ENCODE results near the gene SYNJ2.

Gene SYNJ2

DNA sequence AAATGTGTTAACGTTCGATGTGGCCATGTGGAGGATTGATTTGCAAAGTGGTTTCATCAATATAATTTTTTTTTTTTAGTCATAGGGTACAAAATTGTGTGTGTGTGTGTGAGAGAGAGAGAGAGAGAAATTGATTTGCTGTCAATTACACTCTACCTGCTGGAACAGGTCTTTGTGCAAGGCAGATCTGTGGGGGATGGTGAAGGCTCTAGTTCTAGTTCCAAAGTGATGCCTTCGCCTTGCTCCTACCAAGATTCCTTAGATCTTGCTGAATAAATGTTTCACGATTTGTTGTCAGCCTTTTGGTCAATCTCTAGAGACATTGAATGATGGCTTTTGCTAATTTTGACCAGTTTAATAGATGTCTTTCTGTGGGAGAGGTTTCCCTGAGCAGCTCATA, 121.6 kb downstream of the SYNJ2 start:
- Histone ChIP-seq H3K27ac (ENCODE audit: low read depth, low read length) (no peak overlapping the region), H3K27me3 (ENCODE audit: control insufficient read depth, insufficient read depth, low read length) (no peaks in the 10 kb centered on the region), H3K36me3 (ENCODE audit: control insufficient read depth, insufficient read depth, low read length) (no peaks in the 10 kb centered on the region), H3K4me3 (ENCODE audit: low read length) (no peak overlapping the region), H3K9ac (ENCODE audit: low read length) (no peak overlapping the region), H3K4me1 (ENCODE audit: control insufficient read depth, insufficient read depth, low read length) (no peaks in the 10 kb centered on the region)

DNA sequence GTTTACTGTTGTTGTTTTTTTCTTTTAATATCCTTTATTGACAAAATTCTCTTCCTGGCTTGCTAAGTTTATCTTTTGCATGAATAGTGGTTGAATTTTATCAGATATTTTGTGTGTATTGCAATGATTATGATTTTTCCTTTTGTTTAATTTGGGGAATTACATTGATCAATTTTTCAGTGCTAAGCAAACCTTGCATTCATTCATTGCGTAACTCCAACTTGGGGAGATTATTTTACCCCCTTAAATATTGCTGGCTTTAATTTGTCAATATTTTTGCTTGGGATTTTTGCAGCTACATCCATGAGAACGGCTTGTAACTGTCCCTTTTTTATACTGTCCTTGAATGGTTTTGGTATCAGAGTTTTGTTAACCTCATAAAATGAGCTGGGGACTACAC, 123.0 kb downstream of the SYNJ2 start:
- Histone ChIP-seq H3K36me3 (ENCODE audit: control insufficient read depth, insufficient read depth, low read length) (no peaks in the 10 kb centered on the region), H3K27me3 (ENCODE audit: control insufficient read depth, insufficient read depth, low read length) (no peaks in the 10 kb centered on the region), H3K4me3 (ENCODE audit: low read length) (no peak overlapping the region), H3K4me1 (ENCODE audit: control insufficient read depth, insufficient read depth, low read length) (no peaks in the 10 kb centered on the region), H3K27ac (ENCODE audit: low read depth, low read length) (no peak overlapping the region), H3K9ac (ENCODE audit: low read length) (no peak overlapping the region)

DNA sequence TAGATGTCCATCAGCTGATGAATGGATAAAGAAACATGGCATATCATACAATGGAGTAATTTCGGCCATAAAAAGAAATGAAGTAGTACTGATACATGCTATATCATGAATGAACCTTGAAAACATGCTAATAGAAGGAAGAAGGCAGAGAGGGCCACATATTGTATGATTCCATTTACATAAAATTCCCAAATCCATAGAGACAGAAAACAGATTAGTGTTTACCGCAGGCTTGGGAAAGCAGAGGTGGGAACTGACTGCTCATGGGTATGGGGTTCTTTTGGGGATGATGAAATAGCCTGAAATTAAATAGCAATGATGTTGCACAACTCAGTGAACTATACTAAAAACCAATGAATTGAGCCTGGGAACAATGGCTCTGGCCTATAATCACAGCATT, 128.1 kb downstream of the SYNJ2 start:
- no peak overlapping the region for H3K9ac ChIP-seq (ENCODE audit: low read length)
- H3K36me3 ChIP-seq (ENCODE audit: control insufficient read depth, insufficient read depth, low read length) = no peaks in the 10 kb centered on the region
- no peaks in the 10 kb centered on the region for H3K27me3 ChIP-seq (ENCODE audit: control insufficient read depth, insufficient read depth, low read length)
- H3K4me1 ChIP-seq (ENCODE audit: control insufficient read depth, insufficient read depth, low read length) = no peaks in the 10 kb centered on the region
- no peak overlapping the region for H3K4me3 ChIP-seq (ENCODE audit: low read length)
- no peak overlapping the region for H3K27ac ChIP-seq (ENCODE audit: low read depth, low read length)

DNA sequence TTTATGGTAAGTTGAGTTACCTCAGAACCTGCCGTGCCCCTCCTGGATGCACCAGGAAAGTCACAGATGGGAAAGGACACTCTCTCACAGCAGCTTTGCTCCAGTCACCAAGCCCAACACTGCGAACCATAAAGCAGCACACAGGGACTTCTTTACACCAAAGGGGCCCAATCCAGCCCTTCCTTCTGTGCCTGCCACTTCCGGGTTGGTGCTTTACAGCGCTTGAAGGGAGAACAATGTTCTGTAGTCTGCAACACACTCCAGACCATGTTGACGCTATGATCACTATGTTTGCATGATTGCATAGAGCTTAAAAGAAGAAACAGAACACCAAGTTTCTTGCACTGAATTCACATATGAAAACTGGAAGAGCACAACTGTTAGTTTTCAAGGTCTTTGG, 129.3 kb downstream of the SYNJ2 start:
- H3K9ac ChIP-seq (ENCODE audit: low read length) = no peak overlapping the region
- no peaks in the 10 kb centered on the region for H3K36me3 ChIP-seq (ENCODE audit: control insufficient read depth, insufficient read depth, low read length)
- H3K27ac ChIP-seq (ENCODE audit: low read depth, low read length) = no peak overlapping the region
- H3K4me3 ChIP-seq (ENCODE audit: low read length) = no peak overlapping the region
- H3K27me3 ChIP-seq (ENCODE audit: control insufficient read depth, insufficient read depth, low read length) = no peaks in the 10 kb centered on the region
- H3K4me1 ChIP-seq (ENCODE audit: control insufficient read depth, insufficient read depth, low read length) = no peaks in the 10 kb centered on the region

DNA sequence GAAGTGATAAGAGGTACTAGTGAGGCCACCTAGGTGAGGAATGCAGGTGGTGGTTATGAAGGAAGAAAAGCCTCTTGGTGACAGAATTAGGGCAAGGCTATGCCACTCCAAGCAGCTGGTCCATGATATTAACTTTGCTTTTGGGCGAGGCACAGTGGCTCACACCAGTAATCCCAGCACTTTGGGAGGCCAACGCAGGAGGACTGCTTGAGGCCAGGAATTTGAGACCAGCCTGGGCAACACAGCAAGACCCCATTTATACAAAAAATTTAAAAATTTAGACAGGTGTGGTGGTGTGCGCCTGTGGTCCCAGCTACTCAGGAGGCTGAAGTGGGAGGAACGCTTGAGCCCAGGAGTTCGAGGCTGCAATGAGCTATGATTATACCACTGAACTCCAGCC, 130.3 kb downstream of the SYNJ2 start:
- Histone ChIP-seq H3K4me3 (ENCODE audit: low read length) (no peak overlapping the region), H3K27ac (ENCODE audit: low read depth, low read length) (no peak overlapping the region), H3K4me1 (ENCODE audit: control insufficient read depth, insufficient read depth, low read length) (no peaks in the 10 kb centered on the region), H3K9ac (ENCODE audit: low read length) (no peak overlapping the region), H3K36me3 (ENCODE audit: control insufficient read depth, insufficient read depth, low read length) (no peaks in the 10 kb centered on the region), H3K27me3 (ENCODE audit: control insufficient read depth, insufficient read depth, low read length) (no peaks in the 10 kb centered on the region)

DNA sequence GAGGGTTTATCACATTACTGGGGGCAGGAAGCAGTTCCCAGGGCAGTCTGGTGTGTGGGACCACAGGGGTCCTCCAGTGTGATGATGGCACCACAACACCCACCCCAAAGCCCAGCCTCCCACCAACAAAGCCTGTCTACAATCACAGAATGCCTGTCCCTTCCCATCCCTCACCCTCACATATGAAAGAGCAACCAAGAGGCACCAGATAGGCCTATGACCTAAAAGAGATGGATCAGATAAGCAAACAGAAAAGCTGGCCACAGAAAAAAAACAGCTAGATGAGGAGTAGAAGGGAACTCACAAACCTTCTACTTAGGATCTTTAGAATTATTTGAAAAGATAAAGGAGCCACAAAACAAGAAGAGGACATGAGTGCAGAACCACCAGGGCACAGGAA, 132.1 kb downstream of the SYNJ2 start:
- peaks cover 3% of the 10 kb centered on the region for H3K36me3 ChIP-seq (ENCODE audit: control insufficient read depth, insufficient read depth, low read length)
- H3K27me3 ChIP-seq (ENCODE audit: control insufficient read depth, insufficient read depth, low read length) = no peaks in the 10 kb centered on the region
- no peak overlapping the region for H3K9ac ChIP-seq (ENCODE audit: low read length)
- no peaks in the 10 kb centered on the region for H3K4me1 ChIP-seq (ENCODE audit: control insufficient read depth, insufficient read depth, low read length)
- H3K4me3 ChIP-seq (ENCODE audit: low read length) = no peak overlapping the region
- no peak overlapping the region for H3K27ac ChIP-seq (ENCODE audit: low read depth, low read length)

DNA sequence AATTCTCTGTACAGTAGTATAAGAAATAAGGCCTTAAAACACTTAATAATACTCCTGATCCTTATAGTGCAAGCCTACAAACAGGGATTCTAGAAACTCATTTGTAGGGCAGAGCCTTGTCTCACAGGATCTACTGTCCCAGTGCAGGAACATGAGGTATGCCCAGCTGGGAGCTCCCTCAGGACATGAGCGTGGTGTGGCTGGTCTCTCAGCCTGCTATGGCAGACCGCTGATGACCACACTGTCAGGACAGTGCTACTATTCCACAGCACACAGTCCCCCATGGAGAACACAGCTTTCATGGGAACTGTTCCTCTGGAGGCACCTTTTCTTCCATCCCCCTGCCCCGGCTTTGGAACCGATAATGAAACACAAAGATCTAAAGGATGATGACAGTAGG, 133.4 kb downstream of the SYNJ2 start:
- no peaks in the 10 kb centered on the region for H3K27me3 ChIP-seq (ENCODE audit: control insufficient read depth, insufficient read depth, low read length)
- H3K9ac ChIP-seq (ENCODE audit: low read length) = no peak overlapping the region
- peaks cover 3% of the 10 kb centered on the region for H3K36me3 ChIP-seq (ENCODE audit: control insufficient read depth, insufficient read depth, low read length)
- no peak overlapping the region for H3K4me3 ChIP-seq (ENCODE audit: low read length)
- no peak overlapping the region for H3K27ac ChIP-seq (ENCODE audit: low read depth, low read length)
- no peaks in the 10 kb centered on the region for H3K4me1 ChIP-seq (ENCODE audit: control insufficient read depth, insufficient read depth, low read length)

DNA sequence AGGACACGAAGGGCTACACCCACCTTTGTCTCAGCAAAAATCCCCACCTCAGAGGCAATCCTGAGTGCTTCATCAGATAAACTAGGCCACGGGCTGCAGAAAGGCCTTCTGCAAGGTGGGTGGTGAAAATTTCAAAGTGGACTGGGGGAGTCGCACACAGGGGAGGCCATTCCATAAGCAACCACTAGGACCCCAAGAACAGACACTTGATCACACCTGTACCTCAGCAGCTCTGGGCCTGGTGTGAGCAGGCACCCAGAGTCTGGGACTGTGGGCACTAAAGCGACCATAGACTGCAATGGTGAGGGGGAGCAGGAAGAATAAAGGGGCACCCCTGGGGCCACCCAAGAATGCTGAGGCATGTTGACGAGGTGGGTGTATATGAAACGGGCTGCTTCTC, 133.8 kb downstream of the SYNJ2 start:
- Histone ChIP-seq H3K36me3 (ENCODE audit: control insufficient read depth, insufficient read depth, low read length) (peaks cover 3% of the 10 kb centered on the region), H3K27me3 (ENCODE audit: control insufficient read depth, insufficient read depth, low read length) (no peaks in the 10 kb centered on the region)

DNA sequence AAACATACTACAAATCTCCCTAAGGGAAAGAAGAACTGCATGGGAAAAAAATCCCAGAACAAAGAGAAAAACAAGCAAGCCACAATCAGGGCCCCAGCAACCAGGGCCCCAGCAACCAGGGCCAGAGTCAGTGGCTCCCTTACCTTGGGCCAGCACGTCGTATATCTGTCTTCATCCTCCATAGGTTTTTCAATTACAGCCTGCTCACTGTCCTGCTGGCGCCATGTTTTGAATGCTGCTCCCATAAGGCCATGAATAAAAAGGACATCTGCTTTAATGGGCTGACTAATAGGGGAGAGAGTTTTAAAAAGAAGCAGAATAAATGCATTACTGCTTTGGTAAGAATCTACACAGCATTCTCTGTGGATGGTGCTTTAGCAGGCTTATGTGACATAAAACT, 137.2 kb downstream of the SYNJ2 start:
- Histone ChIP-seq H3K4me3 (ENCODE audit: low read length) (no peak overlapping the region), H3K36me3 (ENCODE audit: control insufficient read depth, insufficient read depth, low read length) (peaks cover 3% of the 10 kb centered on the region), H3K27ac (ENCODE audit: low read depth, low read length) (no peak overlapping the region), H3K27me3 (ENCODE audit: control insufficient read depth, insufficient read depth, low read length) (no peaks in the 10 kb centered on the region), H3K4me1 (ENCODE audit: control insufficient read depth, insufficient read depth, low read length) (no peaks in the 10 kb centered on the region), H3K9ac (ENCODE audit: low read length) (no peak overlapping the region)

More for the DNA sequence above, 133.8 kb downstream of the SYNJ2 start:
- Histone ChIP-seq H3K27ac (ENCODE audit: low read depth, low read length) (no peak overlapping the region), H3K4me3 (ENCODE audit: low read length) (no peak overlapping the region), H3K9ac (ENCODE audit: low read length) (no peak overlapping the region), H3K4me1 (ENCODE audit: control insufficient read depth, insufficient read depth, low read length) (no peaks in the 10 kb centered on the region)

DNA sequence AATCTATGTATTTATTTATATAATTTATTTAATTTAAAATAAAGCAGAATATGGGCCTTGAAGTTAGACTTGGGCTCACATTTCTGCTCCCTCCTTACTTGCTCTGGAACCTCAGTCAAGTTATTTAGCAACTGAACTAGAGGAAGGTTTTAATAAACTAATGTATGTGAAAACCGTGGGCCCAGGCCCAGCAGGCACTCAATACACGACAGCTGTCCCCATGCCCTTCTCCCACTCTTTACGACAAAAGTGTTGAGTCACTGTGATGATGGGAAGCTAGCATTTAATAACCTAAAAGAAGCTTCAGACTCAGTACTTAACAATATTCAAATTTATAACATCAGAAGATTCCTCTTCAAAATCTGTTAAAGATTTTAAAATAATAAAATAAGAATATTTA, 139.7 kb downstream of the SYNJ2 start:
- Histone ChIP-seq H3K4me3 (ENCODE audit: low read length) (no peak overlapping the region), H3K27ac (ENCODE audit: low read depth, low read length) (no peak overlapping the region), H3K36me3 (ENCODE audit: control insufficient read depth, insufficient read depth, low read length) (peaks cover 3% of the 10 kb centered on the region)

DNA sequence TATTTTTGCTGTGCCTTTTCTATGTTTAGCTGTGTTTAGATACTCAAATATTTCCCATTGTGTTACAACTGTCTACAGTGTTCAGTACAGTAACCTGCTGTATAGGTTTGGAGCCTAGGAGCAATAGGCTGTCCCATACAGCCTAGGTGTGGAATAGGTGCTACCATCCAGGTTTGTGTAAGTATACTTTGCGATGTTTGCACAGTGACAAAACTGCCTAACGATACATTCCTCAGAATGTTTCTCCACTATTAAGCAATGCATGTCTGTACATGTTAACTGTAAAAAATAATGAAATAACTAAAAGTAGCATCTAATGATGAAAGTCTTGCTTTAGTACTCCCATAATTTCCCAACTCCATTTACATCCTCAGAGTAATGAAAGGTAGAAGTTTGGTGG, 140.4 kb downstream of the SYNJ2 start:
- Histone ChIP-seq H3K27ac (ENCODE audit: low read depth, low read length) (no peak overlapping the region), H3K4me1 (ENCODE audit: control insufficient read depth, insufficient read depth, low read length) (no peaks in the 10 kb centered on the region), H3K27me3 (ENCODE audit: control insufficient read depth, insufficient read depth, low read length) (no peaks in the 10 kb centered on the region), H3K36me3 (ENCODE audit: control insufficient read depth, insufficient read depth, low read length) (peaks cover 2% of the 10 kb centered on the region), H3K4me3 (ENCODE audit: low read length) (no peak overlapping the region), H3K9ac (ENCODE audit: low read length) (no peak overlapping the region)

More for the DNA sequence above, 139.7 kb downstream of the SYNJ2 start:
- Histone ChIP-seq H3K9ac (ENCODE audit: low read length) (no peak overlapping the region), H3K27me3 (ENCODE audit: control insufficient read depth, insufficient read depth, low read length) (no peaks in the 10 kb centered on the region), H3K4me1 (ENCODE audit: control insufficient read depth, insufficient read depth, low read length) (no peaks in the 10 kb centered on the region)

DNA sequence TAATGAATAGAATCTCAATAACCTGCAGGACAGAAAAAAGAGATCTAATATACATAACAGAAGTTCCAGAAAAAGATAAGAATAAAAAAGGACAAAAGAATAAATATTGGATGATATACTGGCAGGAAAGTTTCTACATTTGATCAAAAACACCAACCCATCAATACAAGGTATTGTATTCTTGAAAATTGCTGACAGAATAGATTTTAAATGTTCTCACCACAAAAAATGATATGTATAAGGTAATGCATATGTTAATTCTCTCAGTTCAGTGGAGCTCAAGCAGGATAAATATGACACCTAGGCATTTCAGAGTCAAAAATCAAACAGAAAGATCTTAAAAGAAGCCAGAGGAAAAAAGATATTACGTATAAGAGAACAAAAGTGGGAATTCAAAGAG, 142.6 kb downstream of the SYNJ2 start:
- Histone ChIP-seq H3K9ac (ENCODE audit: low read length) (no peak overlapping the region), H3K27me3 (ENCODE audit: control insufficient read depth, insufficient read depth, low read length) (no peaks in the 10 kb centered on the region), H3K4me1 (ENCODE audit: control insufficient read depth, insufficient read depth, low read length) (no peaks in the 10 kb centered on the region), H3K4me3 (ENCODE audit: low read length) (no peak overlapping the region), H3K36me3 (ENCODE audit: control insufficient read depth, insufficient read depth, low read length) (peaks cover 2% of the 10 kb centered on the region), H3K27ac (ENCODE audit: low read depth, low read length) (no peak overlapping the region)

DNA sequence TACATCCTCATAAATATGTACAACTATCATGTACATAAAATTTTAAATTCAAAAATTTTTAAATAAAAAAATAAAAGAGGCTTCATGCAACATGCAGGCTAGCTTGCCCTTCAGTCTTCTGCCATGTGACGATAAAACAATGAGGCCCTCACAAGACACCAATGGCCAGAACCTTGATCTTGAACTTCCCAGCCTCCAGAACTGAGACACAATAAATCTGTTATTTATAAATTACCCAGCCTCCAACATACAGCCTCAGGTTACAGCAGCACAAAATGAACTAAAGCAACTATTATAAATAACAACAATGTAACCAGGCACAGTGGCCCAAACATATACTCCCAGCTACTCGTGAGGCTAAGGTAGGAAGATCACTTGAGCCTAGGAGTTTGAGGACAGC, 143.6 kb downstream of the SYNJ2 start:
- Histone ChIP-seq H3K36me3 (ENCODE audit: control insufficient read depth, insufficient read depth, low read length) (peaks cover 2% of the 10 kb centered on the region), H3K27ac (ENCODE audit: low read depth, low read length) (no peak overlapping the region), H3K4me3 (ENCODE audit: low read length) (no peak overlapping the region), H3K4me1 (ENCODE audit: control insufficient read depth, insufficient read depth, low read length) (no peaks in the 10 kb centered on the region), H3K9ac (ENCODE audit: low read length) (no peak overlapping the region), H3K27me3 (ENCODE audit: control insufficient read depth, insufficient read depth, low read length) (no peaks in the 10 kb centered on the region)

DNA sequence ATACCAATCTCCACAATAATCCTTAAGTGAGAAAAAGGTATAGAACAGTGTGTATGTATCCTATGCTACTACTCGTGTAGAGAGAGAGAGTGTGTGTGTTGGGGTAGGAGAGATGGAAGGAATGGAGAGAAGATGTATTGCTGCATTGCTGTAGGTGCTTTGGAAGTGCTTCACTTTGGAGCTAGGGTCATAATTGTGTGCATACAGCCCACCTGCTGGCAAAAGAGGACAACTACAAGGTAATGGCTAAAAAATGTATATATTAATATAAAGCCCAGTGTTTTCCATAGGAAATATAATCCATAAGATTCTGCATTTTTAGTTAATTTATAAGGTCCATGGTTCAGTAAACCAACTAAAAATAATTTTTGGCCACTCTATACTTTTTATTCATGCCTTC, 150.3 kb downstream of the SYNJ2 start:
- no peak overlapping the region for H3K4me3 ChIP-seq (ENCODE audit: low read length)
- no peaks in the 10 kb centered on the region for H3K27me3 ChIP-seq (ENCODE audit: control insufficient read depth, insufficient read depth, low read length)
- H3K36me3 ChIP-seq (ENCODE audit: control insufficient read depth, insufficient read depth, low read length) = peaks cover 2% of the 10 kb centered on the region
- no peaks in the 10 kb centered on the region for H3K4me1 ChIP-seq (ENCODE audit: control insufficient read depth, insufficient read depth, low read length)
- H3K27ac ChIP-seq (ENCODE audit: low read depth, low read length) = no peak overlapping the region
- no peak overlapping the region for H3K9ac ChIP-seq (ENCODE audit: low read length)

Data from rectal smooth muscle tissue (tissue), 1 donor.